ENCODE results near the gene RAI1.

RAI1 gene

DNA sequence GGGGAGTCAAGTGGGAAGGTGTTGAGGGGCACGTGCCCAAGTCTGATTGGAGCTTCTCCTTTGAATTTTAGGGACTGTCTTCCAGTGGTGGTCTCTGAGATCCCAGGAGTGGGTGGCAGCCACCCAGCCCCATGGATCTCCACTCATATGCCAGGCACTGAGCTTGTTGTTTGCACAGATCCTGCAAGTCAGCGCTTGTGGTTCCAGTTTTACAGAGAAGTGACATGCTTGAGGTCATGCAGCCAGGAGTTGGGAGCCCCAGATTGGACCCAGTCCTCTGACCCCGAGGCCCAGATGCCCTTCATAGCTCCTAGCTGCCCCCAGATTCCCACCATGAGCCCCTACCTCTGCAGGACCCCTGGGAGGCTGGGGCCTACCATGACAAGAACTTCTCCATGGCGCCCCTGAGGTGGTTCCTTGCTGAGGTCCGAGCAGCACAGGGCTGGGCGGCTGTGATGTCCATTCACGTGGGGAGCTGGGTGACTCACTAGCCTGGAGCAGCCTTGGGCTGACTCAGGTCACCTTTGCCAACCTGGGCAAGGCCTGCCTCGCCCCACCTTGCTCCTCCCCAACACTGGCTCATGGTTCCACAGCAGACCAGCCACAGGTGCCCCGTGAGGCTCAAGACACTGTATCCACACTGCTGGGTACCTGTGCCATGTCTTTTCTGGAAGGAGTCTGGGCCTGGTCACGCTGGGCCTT is 47.4 kb downstream of the RAI1 start:
- DNase-seq (ENCODE audit: low read depth, low spot score), result no peak
- in situ Hi-C loops (cut with HindIII; ENCODE audit: low sequenced_read_pairs), result no loop called here
- TF ChIP-seq, protein P1, sequence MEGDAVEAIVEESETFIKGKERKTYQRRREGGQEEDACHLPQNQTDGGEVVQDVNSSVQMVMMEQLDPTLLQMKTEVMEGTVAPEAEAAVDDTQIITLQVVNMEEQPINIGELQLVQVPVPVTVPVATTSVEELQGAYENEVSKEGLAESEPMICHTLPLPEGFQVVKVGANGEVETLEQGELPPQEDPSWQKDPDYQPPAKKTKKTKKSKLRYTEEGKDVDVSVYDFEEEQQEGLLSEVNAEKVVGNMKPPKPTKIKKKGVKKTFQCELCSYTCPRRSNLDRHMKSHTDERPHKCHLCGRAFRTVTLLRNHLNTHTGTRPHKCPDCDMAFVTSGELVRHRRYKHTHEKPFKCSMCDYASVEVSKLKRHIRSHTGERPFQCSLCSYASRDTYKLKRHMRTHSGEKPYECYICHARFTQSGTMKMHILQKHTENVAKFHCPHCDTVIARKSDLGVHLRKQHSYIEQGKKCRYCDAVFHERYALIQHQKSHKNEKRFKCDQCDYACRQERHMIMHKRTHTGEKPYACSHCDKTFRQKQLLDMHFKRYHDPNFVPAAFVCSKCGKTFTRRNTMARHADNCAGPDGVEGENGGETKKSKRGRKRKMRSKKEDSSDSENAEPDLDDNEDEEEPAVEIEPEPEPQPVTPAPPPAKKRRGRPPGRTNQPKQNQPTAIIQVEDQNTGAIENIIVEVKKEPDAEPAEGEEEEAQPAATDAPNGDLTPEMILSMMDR (IDR thresholded peaks at IDR 0.05; ENCODE audit: low read depth, low read length), result no peak
- H3K4me3 ChIP-seq (ENCODE audit: low read depth, low read length), result no peak overlapping the region

DNA sequence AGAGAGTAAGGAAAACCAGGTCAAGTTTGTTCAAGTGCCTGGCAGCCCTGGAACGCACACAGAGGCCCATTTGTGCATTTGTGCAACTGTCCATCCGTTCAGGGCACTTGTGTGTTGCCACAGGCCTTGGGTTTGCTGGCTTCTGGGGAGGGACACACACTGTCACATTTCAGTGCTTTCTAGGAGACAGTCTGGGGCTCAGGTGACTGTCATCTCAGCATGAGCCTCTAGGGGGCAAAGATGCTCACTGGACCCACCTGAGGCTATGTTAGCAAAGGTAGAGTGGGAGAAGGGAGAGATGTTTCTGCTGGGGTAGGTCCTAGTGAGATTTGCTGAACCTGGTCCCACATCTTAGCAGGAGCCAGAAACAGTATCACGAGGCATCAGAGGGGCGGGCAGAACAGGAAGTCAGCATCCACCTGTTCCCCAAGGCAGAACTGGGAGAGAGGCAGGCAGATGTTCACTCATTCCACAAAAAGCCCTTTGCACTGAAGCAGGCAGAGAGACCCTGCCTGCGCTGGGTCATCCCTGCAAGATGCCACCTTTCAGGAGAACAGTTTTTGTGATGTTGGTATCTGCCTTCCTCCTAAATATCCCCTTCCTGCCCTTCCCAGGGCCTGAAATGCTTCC is 48.5 kb downstream of the RAI1 start:
- H3K4me3 ChIP-seq (ENCODE audit: low read depth, low read length), result no peak overlapping the region
- DNase-seq (ENCODE audit: low read depth, low spot score), result no peak
- in situ Hi-C loops (cut with HindIII; ENCODE audit: low sequenced_read_pairs), result no loop called here
- TF ChIP-seq, protein P1 (IDR thresholded peaks at IDR 0.05; ENCODE audit: low read depth, low read length), result peak; percentile 71

DNA sequence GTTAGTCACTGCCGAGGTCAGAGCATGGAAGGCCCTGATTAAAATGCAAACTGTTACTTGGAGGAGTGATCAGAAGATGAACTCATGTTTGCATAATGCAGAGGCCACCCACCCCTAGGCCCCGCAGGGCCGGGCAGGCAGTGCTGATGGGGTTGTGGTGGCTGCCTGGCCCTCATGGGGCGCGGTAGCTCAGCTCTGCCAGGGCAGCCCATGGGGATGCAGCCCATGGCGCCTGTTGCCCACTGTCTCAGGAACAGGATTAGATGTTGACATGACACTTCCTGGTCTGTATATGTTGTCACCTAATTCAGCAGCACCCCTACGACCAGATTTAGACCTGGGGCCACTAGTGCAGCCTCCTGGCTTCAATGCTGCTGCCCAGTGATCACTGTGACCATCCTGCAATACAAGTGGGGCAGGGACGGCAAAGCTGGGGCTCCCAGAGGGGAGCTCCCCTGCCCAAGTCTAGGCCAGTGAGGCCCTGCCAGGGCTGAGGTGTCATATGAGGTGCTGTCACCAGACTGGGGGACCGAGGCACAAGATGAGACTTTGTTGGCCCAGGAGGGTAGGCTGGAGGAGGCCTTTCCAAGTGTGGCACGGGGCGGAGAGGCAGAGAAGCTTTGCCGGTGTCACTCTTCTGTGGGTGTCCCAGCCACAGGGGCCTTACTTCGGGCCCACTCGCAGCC is 49.1 kb downstream of the RAI1 start:
- TF ChIP-seq, protein P1 (IDR thresholded peaks at IDR 0.05; ENCODE audit: low read depth, low read length), result no peak
- DNase-seq (ENCODE audit: low read depth, low spot score), result no peak
- no peak overlapping the region for H3K4me3 ChIP-seq (ENCODE audit: low read depth, low read length)
- in situ Hi-C loops (cut with HindIII; ENCODE audit: low sequenced_read_pairs), result no loop called here

DNA sequence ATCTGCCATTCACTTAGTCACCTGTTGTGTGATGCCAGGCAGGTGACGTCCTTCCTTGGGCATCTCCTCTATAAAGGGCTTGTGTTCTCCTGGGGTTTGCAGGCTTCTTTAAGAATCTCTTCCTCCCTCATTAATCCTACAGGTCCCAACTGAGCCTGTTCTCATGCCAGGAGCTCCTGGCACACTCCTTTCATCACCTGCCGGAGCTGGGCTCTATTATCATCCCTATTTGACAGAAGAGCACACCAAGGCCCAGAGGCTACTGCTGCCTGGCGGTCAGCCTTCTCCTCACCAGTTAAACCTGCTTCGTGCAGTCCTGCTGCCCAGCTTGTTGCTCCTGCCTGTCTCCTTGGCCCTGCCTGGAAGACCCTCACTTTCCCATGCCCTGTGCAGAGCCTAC is 51.2 kb downstream of the RAI1 start:
- no peak for DNase-seq (ENCODE audit: low read depth, low spot score)
- H3K4me3 ChIP-seq (ENCODE audit: low read depth, low read length), result no peak overlapping the region
- TF ChIP-seq, protein P1 (IDR thresholded peaks at IDR 0.05; ENCODE audit: low read depth, low read length), result no peak
- in situ Hi-C loops (cut with HindIII; ENCODE audit: low sequenced_read_pairs), result no loop called here

DNA sequence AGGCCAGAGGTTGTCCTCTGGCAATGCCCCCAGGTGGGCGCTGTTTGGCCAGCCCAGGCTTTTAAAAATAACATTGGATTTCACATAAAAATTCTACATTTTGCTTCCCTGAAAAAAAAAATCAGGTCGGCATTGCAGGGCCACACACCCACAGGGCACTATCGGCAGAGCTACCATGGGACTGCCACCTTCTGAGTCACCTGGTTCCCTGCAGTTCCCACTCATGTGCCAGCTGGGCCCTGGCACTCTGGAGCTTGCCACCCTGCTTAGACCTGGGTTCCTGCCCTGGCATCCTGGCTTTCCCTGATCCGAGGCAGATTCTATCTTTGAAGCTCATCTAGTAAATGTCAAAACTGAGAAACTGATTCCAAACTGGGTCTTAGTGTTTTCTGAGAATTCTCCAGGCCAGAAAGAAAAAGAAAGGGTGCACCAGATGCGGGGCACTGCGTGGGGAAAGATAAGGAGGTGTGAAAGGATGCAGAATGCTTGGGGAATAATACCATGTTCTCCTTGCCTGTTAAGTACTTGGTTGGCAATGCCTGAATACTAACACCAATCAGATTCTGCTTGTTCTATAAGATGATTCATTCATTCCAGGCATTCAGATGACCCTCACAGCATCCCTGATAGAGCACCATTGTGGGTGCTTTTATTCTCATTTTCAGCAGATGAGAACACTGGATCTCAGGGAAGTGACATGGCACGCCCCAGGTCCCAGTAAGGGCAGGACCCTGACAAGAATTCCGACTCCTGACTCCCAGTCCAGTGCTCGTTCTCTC is 51.8 kb downstream of the RAI1 start:
- TF ChIP-seq, protein P1 (IDR thresholded peaks at IDR 0.05; ENCODE audit: low read depth, low read length), result no peak
- no peak overlapping the region for H3K4me3 ChIP-seq (ENCODE audit: low read depth, low read length)
- in situ Hi-C loops (cut with HindIII; ENCODE audit: low sequenced_read_pairs), result no loop called here
- peak; percentile 71 for DNase-seq (ENCODE audit: low read depth, low spot score)
